HG03280 (cell line): ENCODE results near the gene ZNF618.

ENCODE experiments used
- ATAC-seq: cut with Tn5 transposase; IDR thresholded peaks from one replicate; pipeline ENCODE4 v1.9.1; 2021; ENCODE audit warnings: mild to moderate bottlenecking, moderate library complexity; ENCODE audit not compliant: unreplicated experiment

ZNF618 gene

GRCh38 chr9:114053246-114054005 is 177.3 kb downstream of the ZNF618 start:
- no peak for ATAC-seq

DNA sequence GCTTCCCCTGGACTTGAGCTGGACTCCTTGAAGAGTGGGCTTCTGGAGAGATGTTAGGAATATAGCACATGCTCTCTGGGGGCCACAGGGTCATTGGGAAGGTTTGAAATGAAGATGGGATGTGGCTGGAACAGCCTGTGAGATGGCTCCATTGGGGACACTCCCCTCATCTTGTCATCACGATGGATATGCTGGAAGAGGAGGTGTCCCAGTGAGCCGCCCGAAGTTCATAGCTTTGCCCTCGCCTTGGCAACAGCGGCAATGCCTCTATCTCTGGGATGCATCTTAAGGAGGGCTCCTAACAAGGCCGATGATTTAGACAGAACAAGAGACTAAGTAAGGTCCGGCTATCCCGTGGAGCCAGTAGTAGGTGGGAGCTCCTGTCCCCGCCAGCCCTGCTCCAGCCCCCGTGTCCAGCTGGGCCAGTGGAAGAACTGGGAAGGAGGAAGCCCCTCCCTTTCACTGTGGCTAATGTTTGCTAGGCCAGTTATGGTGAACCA is 178.1 kb downstream of the ZNF618 start:
- ATAC-seq: no peak

GRCh38 chr9:114055061-114055460 is 179.0 kb downstream of the ZNF618 start:
- no peak for ATAC-seq

DNA sequence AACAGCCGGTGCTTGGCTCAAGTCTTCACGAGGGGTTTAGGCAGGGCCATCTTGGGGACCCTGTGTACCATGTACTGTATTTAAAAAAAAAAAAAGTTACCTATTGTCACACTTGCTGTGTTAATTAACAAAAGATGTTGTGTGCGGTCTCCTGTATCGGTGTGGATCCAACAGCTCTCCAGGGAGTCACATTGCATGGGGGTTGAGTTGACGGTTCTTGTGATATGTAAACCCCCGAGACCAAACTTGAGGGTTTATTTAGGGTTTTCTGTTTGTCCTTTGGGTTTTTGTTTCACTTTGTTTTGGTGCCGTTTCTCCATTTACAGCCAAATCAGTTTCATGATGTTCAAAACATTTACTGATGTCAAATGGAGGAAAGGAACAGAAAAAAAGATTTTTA is 179.8 kb downstream of the ZNF618 start:
- no peak for ATAC-seq

DNA sequence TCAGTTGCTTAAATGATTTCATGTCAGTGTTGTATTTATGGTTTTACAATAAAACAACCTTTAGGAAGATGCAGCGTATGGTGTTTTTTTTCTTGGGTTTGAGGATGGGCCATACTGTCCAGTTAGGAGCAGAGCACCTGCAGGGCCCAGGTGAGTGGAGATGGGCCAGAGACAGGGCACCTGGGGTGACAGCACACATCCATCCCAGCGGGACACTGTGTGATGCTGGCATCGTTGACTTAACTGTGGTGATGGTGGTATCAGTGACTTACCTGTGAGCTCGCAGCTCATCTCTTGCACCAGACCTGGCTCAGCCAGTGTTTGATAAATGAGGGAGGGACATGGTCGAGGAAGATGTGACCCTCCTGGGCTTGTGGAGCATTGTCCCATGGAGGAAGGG is 180.4 kb downstream of the ZNF618 start:
- ATAC-seq: no peak

DNA sequence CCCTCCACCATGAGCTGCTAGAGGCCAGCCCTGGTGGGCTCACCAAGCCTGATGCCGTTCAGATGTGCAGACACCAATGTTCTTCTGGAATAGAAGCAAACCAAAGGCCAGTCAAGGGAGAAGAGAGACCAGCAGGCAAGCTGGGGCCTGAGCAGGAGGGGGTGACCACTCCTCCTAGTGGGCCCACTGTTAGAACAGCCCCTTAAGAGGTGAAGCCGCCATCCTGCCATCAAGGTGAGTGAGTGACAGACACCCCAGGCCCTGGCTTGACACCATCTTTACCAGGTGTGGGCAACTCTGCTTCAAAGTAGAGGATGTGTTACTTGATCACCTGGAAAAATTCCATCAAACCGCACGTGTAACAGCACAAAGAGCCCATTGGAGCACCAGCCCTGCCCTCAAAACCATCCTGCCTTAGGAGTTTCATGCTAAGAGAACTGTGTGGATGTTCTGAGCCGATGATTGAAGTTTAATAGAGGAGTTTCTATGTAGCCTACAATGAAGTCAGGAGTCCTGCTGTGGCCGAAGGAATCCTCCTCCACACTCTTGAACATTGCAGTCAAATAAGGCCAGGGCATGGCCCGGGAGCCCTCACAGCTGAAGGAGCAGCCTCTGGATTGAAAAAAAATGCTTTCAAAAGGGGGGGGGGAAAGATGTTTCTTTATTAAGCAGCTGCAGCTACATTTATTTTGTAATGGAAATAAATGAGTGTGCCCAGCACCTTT is 181.2 kb downstream of the ZNF618 start:
- no peak for ATAC-seq

DNA sequence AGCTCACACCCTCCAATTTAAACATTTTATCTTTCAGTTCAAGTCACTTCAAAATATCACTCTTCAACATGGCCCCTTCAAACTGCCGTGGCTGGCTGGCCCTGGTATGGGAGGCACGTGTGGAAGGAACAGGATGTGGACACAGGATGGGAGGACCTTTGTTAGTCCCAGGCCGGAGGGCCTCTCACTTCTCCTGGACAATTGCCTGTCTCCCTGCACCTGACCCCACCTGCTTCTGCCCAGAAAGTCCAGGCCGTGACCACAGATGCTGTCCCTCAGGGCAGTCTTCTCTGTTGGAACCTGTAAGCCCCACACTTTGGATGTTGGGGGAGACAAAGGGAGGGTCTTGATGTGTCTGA is 182.6 kb downstream of the ZNF618 start:
- no peak for ATAC-seq

- ATAC-seq: no peak
Measured at GRCh38 chr9:114059047-114059803, 183.1 kb downstream of the ZNF618 start.

DNA sequence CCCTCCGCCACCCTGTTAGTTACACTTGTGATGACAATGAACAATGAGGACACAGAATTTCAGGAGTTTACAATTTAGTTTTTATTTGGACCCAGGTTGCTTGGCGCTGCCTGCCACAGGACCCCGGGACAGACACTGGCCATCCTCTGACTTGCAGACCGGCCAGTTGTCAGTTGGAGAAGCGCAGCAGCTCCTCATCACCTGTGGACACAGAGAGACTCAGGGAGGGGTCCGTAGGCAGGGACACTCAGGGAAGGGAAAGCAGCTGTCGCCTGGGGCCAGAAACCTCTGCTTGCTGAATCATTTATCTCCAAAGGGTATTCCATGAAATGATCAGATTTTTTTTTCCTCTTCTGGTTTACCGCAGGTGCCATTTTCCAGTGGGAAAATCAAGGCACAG is 184.0 kb downstream of the ZNF618 start:
- ATAC-seq: no peak

DNA sequence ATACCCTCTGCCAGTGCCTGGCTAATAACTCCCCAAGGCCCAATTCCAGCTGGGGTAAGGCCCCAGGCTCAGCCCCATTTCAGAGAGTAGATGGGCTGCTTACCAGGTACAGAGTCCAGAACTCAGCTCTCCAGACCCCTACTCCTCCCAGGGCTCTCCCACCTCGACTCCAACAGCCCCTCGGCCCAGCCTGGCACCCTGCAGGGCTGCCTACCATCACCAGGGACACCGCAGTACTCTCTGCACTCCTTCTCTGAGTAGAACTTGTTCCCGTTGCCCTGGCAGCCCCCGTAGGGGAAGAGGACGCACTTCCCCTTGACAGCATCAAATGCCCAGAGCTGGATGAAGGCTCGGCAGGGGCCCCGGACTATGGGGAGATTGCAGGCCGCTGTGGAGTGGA is 184.6 kb downstream of the ZNF618 start:
- ATAC-seq: no peak

DNA sequence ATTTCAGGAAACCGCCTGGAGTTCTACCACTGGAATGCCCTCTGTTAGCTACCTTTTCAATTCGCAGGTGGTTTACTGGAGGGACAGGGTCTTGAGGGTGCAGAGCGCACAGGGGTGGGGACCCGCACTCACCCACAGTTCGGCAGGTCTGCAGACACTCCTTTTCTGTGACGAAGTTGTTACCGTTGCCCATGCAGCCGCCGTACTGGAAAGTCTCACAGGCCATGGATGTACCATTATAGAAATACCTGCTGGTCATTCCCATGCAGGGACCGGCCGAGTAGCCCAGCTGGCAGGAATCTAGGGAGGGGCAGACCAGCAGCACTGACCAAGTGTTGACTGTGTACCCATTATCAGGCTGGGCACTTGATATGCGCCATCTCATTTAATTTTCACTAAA is 185.2 kb downstream of the ZNF618 start:
- ATAC-seq: no peak

- no peak for ATAC-seq
Measured at GRCh38 chr9:114061830-114062474, 185.8 kb downstream of the ZNF618 start.

GRCh38 chr9:114065304-114065703 is 189.2 kb downstream of the ZNF618 start:
- ATAC-seq: no peak

GRCh38 chr9:114069476-114070187 is 193.5 kb downstream of the ZNF618 start:
- ATAC-seq: no peak

- ATAC-seq: no peak
Measured at GRCh38 chr9:114070188-114071103, 194.3 kb downstream of the ZNF618 start.

DNA sequence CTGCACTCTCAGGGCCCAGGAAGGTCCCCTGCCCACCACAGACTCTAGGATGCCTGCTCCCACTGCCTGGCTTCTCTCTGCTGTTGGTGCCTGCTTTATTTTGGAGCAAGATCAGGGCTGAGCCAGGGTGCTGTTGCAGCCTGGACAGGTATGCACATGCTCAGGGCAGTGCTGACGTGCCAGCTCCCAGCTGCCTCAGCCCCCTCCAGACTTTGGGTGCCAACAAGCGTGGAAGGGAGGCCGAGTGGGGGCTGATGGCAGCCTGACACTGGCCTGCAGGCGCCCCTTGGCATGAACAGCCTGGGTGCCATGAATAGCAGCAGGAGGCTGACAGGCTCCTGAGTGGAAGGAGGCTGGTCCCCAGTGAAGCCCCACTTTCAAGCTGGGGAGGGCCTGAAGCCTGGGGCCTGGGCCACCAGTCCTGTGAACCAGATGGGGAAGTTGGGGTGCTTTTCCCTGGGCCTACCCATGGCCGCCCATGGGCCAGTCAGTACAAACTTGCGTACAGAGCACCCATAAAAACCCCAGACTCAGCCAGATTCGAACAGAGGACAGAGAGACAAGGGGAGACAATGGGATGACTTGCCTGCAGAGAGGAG is 195.2 kb downstream of the ZNF618 start:
- no peak for ATAC-seq

- ATAC-seq: no peak
Measured at GRCh38 chr9:114072184-114073140, 196.4 kb downstream of the ZNF618 start.

DNA sequence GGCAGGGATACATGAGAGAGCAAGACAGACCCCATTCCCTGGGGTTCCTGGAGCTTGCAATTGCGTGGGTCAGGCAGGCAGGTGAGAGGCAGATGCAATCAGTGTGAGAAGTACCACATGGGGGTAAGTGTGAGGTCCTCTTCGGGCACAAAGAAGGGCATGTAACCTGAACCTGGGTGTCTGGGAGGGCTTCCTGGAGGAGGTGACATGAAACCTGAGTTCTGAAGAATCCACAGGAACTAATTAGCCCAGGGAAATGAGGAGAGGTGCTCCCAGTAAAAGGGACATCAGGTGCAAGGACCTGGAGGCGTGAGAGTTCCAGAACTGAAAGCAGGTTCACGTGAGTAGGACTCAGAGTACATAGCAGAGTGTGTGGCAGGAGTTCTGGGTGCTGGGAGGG is 199.5 kb downstream of the ZNF618 start:
- ATAC-seq: no peak
